SH-SY5Y (cell line): Measurements from ENCODE around the gene RPS15.

Experiments
- GATA2 ChIP-seq: IDR thresholded peaks from 2 replicates; pipeline ENCODE4 v1.6.1; 2011; ENCODE audit warnings: mild to moderate bottlenecking, low read depth, low read length
- GATA3 ChIP-seq: IDR thresholded peaks from 2 replicates; pipeline ENCODE4 v1.6.1; 2011; ENCODE audit warnings: low read depth, mild to moderate bottlenecking, low read length, moderate library complexity

DNA sequence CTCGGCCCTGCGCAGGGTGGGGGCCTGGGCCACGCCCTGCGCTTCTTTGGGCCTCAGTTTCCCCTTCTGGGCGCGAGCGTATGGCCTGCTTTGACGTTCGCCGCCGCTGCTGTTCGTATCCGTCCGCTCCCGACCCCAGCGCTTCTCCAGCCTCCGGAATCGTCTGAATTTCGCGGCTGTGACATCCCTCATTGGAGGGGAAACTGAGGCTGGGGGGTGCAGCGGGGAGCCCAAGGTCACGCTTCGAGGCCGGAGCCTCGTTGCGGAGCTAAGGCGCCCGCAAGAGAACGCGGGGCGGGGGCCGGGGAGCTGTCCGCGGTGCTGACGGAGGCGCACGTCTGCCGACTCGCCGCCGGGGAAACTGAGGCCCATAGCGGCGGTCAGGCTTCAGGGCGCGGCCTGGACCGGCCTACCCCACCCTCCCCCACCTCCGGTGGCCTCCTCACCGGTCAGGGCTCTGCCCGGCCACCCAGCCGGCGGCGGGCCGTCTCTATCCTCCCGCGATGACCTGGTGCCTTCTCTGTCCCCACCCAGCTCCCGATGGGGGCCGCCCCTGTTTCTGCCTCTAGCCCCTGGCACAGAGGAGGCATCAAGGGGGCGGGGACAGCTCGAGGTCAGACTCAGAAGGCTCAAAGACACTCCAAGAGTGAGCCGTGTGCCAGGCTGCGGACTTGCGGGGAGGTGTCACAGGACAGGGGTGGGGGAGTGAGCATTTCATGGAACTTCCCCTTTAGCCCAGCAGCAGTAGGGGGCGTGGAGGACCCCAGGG, 8.7 kb downstream of the RPS15 start:
- no peak for TF ChIP-seq GATA2
- no peak for TF ChIP-seq GATA3
